CD4-positive, alpha-beta T cell (primary cell): ENCODE results near the gene KIAA1671. TPM values are rescaled to one million over a fixed set of nuclear protein-coding genes. Genes with fewer than 3 reads are reported as not detected.

Experiments used
- ATAC-seq: fragments of 200-7000 bp; cut with Tn5 transposase; one replicate; pipeline ENCODE4 v1.10.0; 2022; ENCODE audit warnings: mild to moderate bottlenecking; ENCODE audit not compliant: poor library complexity
- CTCF ChIA-PET: fragments of 350-600 bp; sonication (Branson Sonifier 250); formaldehyde crosslinking; loops from one replicate; lab custom pipeline; 2021; ENCODE audit warnings: antibody characterized with exemption, inconsistent platforms; lab: Charles Lee
- POLR2A ChIA-PET: fragments of 350-600 bp; sonication (Branson Sonifier 250); formaldehyde crosslinking; loops from one replicate; lab custom pipeline; 2021; ENCODE audit warnings: antibody characterized with exemption, inconsistent platforms; lab: Charles Lee
- DNase-seq, 14 experiments: peaks; one replicate each; pipeline ENCODE4 v3.0.0-alpha.2; 2013 to 2020; ENCODE audit warnings: mixed read lengths in 2 of 14
- H3K27ac ChIP-seq, 2 donors: one replicate each; pipeline versions ENCODE4 v1.5.1 to v1.7.0; 2013; ENCODE audit warnings: low read length in 2 of 2, low read depth in 1 of 2, mild to moderate bottlenecking in 1 of 2
- H3K27me3 ChIP-seq, 2 experiments: 1 replicate in 1 of 2; 2 replicates in 1 of 2; pipeline versions ENCODE4 v1.6.1 to v1.7.0; 2013; ENCODE audit warnings: low read length in 2 of 2, control low read depth in 1 of 2, mild to moderate bottlenecking in 1 of 2, moderate library complexity in 1 of 2; ENCODE audit not compliant: insufficient read depth in 2 of 2, control insufficient read depth in 1 of 2
- H3K36me3 ChIP-seq: one replicate; pipeline ENCODE4 v1.6.1; 2013; ENCODE audit warnings: low read length, control low read depth; ENCODE audit not compliant: insufficient read depth
- H3K4me1 ChIP-seq: one replicate; pipeline ENCODE4 v1.6.1; 2013; ENCODE audit warnings: low read length, control low read depth; ENCODE audit not compliant: insufficient read depth
- H3K4me3 ChIP-seq: one replicate; pipeline ENCODE4 v1.5.1; 2013; ENCODE audit warnings: mild to moderate bottlenecking, low read length, moderate library complexity
- H3K9me3 ChIP-seq, 2 experiments: 1 replicate in 1 of 2; 2 replicates in 1 of 2; pipeline versions ENCODE4 v1.6.1 to v1.7.0; 2013; ENCODE audit warnings: low read length in 2 of 2, mild to moderate bottlenecking in 2 of 2, control low read depth in 1 of 2, moderate library complexity in 1 of 2; ENCODE audit not compliant: control insufficient read depth in 1 of 2, insufficient read depth in 1 of 2
- H3K27ac Mint-ChIP-seq: one replicate; pipeline ENCODE4 v1.8.0; 2020; ENCODE audit warnings: mixed read lengths
- H3K27me3 Mint-ChIP-seq: one replicate; pipeline ENCODE4 v1.8.0; 2021; ENCODE audit warnings: mixed read lengths
- H3K36me3 Mint-ChIP-seq: one replicate; pipeline ENCODE4 v1.8.0; 2021; ENCODE audit warnings: low read depth, mixed read lengths
- H3K4me1 Mint-ChIP-seq: one replicate; pipeline ENCODE4 v1.8.0; 2021; ENCODE audit warnings: low read depth, mixed read lengths
- H3K4me3 Mint-ChIP-seq: one replicate; pipeline ENCODE4 v1.8.0; 2020; ENCODE audit warnings: mild to moderate bottlenecking, mixed read lengths
- H3K9me3 Mint-ChIP-seq: one replicate; pipeline ENCODE4 v1.8.0; 2020; ENCODE audit warnings: mixed read lengths
- intact Hi-C, 2 experiments: fragments of 100-400 bp; cut with DNase I in 1 of 2; cut with micrococcal nuclease in 1 of 2; formaldehyde crosslinking; loops; one replicate each; pipeline versions ENCODE4 v1.15.1 to v1.9.0; 2023 to 2025; cut with DNase I, micrococcal nuclease
- total RNA-seq, 174 experiments: library from RNA in 2 of 174; stranded (reverse) in 2 of 174; gene quantifications; one replicate each; pipeline ENCODE4 v1.2.3 and lab custom pipeline; 2021 to 2026
- TF ChIP-seq, protein P1 (sequence below): fragments of 200-600 bp; IDR thresholded peaks from one replicate; pipeline ENCODE4 v1.8.0; 2022; ENCODE audit warnings: antibody characterized with exemption, mild to moderate bottlenecking

Gene KIAA1671
- total RNA-seq, 2 experiments from 2014 or later, result 2.6 to 2.9 TPM

- Histone ChIP-seq H3K4me1 (peaks cover 7% of the 10 kb centered on the region), H3K27ac (no peak overlapping the region), H3K9me3 (peaks cover 10% of the 10 kb centered on the region in 2 experiments), H3K27me3 (no peaks in the 10 kb centered on the region), H3K36me3 (no peaks in the 10 kb centered on the region), H3K4me3 (no peak overlapping the region)
- H3K4me3 Mint-ChIP-seq, result no peak overlapping the region
- intact Hi-C loops, result no loop called here
- no peaks in the 10 kb centered on the region for H3K9me3 Mint-ChIP-seq
- ChIA-PET POLR2A (interaction anchor here (0.5 kb wide), 1 partner anchor 8 kb away, joined by 4 read pairs; no protein-coding TSS in a partner anchor), CTCF (no interaction called here)
- no peak overlapping the region for H3K27ac Mint-ChIP-seq
- no peaks in the 10 kb centered on the region for H3K36me3 Mint-ChIP-seq
- H3K27me3 Mint-ChIP-seq, result no peaks in the 10 kb centered on the region
- DNase-seq, result no peak
- ATAC-seq, result no peak
- H3K4me1 Mint-ChIP-seq, result peaks cover 13% of the 10 kb centered on the region
- TF ChIP-seq, protein P1, sequence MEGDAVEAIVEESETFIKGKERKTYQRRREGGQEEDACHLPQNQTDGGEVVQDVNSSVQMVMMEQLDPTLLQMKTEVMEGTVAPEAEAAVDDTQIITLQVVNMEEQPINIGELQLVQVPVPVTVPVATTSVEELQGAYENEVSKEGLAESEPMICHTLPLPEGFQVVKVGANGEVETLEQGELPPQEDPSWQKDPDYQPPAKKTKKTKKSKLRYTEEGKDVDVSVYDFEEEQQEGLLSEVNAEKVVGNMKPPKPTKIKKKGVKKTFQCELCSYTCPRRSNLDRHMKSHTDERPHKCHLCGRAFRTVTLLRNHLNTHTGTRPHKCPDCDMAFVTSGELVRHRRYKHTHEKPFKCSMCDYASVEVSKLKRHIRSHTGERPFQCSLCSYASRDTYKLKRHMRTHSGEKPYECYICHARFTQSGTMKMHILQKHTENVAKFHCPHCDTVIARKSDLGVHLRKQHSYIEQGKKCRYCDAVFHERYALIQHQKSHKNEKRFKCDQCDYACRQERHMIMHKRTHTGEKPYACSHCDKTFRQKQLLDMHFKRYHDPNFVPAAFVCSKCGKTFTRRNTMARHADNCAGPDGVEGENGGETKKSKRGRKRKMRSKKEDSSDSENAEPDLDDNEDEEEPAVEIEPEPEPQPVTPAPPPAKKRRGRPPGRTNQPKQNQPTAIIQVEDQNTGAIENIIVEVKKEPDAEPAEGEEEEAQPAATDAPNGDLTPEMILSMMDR, result no peak
Measured at GRCh38 chr22:25053153-25053805, 100.8 kb downstream of the KIAA1671 start.

- H3K27ac Mint-ChIP-seq, result no peak overlapping the region
- Histone ChIP-seq H3K27ac (no peak overlapping the region), H3K4me1 (peaks cover 7% of the 10 kb centered on the region), H3K9me3 (peaks cover 10% of the 10 kb centered on the region in 2 experiments), H3K27me3 (no peaks in the 10 kb centered on the region), H3K36me3 (no peaks in the 10 kb centered on the region), H3K4me3 (no peak overlapping the region)
- peak in 1 of 14 experiments; percentile 55 for DNase-seq
- H3K27me3 Mint-ChIP-seq, result no peaks in the 10 kb centered on the region
- no peak overlapping the region for H3K4me3 Mint-ChIP-seq
- H3K36me3 Mint-ChIP-seq, result no peaks in the 10 kb centered on the region
- ChIA-PET POLR2A (interaction anchor here (0.5 kb wide), 1 partner anchor 97 kb away, joined by 4 read pairs; no protein-coding TSS in a partner anchor), CTCF (interaction anchor here (1.5 kb wide), 1 partner anchor 26 kb away, joined by 3 read pairs; no protein-coding TSS in a partner anchor)
- peaks cover 13% of the 10 kb centered on the region for H3K4me1 Mint-ChIP-seq
- TF ChIP-seq, protein P1, result no peak
- ATAC-seq, result no peak
- intact Hi-C loops, result no loop called here
- H3K9me3 Mint-ChIP-seq, result no peaks in the 10 kb centered on the region
Measured at GRCh38 chr22:25054943-25055511, 102.5 kb downstream of the KIAA1671 start.

DNA sequence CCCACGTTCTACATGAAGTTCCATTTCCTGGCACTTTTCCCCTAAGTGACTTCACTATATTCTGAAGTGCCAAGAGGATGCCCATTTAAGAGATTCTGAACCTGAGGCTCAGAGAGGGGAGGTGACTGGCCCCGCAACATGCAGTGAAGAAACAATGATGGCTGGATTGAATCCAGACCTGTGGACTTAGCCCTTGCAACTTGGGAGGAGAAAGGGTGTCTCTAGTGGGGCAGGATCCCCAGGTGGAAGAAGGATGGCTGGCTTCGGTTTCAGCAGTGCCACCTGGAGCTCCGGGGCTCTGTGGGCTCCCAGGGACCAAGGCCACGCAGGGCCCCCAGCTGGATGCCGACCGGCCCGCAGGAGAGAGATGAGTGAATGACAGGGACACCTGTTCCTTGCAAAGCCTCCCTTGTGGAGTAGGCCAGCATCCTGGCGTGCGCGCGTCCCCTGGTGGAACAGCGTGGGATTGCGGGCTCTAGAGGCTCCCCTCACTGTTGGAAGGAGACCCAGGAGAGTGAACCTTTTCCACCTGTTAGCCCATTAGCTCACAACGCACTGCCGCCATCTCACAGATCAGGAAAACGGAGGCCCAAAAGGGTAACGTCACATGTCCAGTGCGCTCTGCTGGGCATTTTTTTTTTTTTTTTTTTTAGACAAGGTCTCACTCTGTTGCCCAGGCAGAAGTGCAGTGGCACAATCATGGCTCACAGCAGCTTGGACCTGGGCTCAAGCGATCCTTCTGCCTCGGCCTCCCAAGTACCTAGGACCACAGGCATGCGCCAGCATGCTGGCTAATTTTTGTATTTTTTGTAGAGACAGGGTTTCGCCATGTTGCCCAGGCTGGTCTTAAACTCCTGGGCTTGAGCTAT lies 104.7 kb downstream of the KIAA1671 start:
- POLR2A ChIA-PET, result interaction anchor here (0.6 to 1.1 kb wide), 2 partner anchors 11 to 141 kb away, joined by 3 read pairs; no protein-coding TSS in a partner anchor
- Histone ChIP-seq H3K27me3 (no peaks in the 10 kb centered on the region), H3K4me1 (peaks cover 27% of the 10 kb centered on the region), H3K36me3 (no peaks in the 10 kb centered on the region), H3K27ac (no peak overlapping the region), H3K9me3 (no peaks in the 10 kb centered on the region), H3K4me3 (no peak overlapping the region)
- TF ChIP-seq, protein P1, result peak; percentile 80
- H3K4me3 Mint-ChIP-seq, result no peak overlapping the region
- peaks cover 33% of the 10 kb centered on the region for H3K4me1 Mint-ChIP-seq
- DNase-seq, result peak; percentile 59 to 87 (median 72)
- no peaks in the 10 kb centered on the region for H3K36me3 Mint-ChIP-seq
- H3K9me3 Mint-ChIP-seq, result no peaks in the 10 kb centered on the region
- intact Hi-C loops, result no loop called here
- CTCF ChIA-PET, result interaction anchor here (0.7 to 2.4 kb wide), 12 partner anchors 9 to 312 kb away, joined by 3 to 14 read pairs (median 5); no protein-coding TSS in a partner anchor
- H3K27me3 Mint-ChIP-seq, result no peaks in the 10 kb centered on the region
- H3K27ac Mint-ChIP-seq, result no peak overlapping the region
- ATAC-seq, result peak; percentile 55
